Panc1 (cell line): Measurements from ENCODE around the gene GFRA1.

Source experiments
- POLR2AphosphoS5 ChIP-seq: IDR thresholded peaks from 2 replicates; pipeline ENCODE4 v1.6.1; 2012; ENCODE audit warnings: mild to moderate bottlenecking, low read depth, low read length, moderate library complexity
- TCF7L2 ChIP-seq: IDR thresholded peaks from 2 replicates; pipeline ENCODE4 v1.6.1; 2011; ENCODE audit warnings: mild to moderate bottlenecking, low read depth, low read length, inconsistent platforms
- TF ChIP-seq, protein P1 (sequence below): fragments of 450-650 bp; IDR thresholded peaks from 2 replicates; pipeline ENCODE4 v1.5.1; 2017; ENCODE audit warnings: mild to moderate bottlenecking

DNA sequence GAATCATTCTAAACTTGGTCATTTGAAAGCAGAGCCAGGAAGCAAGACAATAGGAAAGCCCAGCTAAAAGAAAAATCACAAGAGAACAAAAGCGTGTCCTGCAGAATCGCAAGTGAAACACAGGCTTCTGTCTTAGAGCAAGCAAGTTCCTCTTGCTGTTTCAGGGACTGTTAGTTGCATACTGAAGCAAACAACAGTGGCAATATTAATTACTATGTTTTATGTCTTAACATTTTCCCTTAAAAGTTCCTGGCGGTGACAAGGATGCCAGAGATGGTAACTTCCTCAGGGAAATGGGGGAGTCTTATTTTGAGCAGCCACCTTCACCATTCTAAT is 217.1 kb downstream of the GFRA1 start:
- TF ChIP-seq, protein P1, sequence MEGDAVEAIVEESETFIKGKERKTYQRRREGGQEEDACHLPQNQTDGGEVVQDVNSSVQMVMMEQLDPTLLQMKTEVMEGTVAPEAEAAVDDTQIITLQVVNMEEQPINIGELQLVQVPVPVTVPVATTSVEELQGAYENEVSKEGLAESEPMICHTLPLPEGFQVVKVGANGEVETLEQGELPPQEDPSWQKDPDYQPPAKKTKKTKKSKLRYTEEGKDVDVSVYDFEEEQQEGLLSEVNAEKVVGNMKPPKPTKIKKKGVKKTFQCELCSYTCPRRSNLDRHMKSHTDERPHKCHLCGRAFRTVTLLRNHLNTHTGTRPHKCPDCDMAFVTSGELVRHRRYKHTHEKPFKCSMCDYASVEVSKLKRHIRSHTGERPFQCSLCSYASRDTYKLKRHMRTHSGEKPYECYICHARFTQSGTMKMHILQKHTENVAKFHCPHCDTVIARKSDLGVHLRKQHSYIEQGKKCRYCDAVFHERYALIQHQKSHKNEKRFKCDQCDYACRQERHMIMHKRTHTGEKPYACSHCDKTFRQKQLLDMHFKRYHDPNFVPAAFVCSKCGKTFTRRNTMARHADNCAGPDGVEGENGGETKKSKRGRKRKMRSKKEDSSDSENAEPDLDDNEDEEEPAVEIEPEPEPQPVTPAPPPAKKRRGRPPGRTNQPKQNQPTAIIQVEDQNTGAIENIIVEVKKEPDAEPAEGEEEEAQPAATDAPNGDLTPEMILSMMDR, result no peak
- no peak for TF ChIP-seq POLR2AphosphoS5
- no peak for TF ChIP-seq TCF7L2
